ENCODE results near the gene E2F1. TPM values are rescaled to one million over a fixed set of nuclear protein-coding genes. Genes with fewer than 3 reads are reported as not detected.
A peak's percentile ranks its signal among the peaks of the same experiment; 100 is the strongest.

E2F1 gene
- total RNA-seq, 2 experiments from 2014 or later: 87.7 to 100 TPM

DNA sequence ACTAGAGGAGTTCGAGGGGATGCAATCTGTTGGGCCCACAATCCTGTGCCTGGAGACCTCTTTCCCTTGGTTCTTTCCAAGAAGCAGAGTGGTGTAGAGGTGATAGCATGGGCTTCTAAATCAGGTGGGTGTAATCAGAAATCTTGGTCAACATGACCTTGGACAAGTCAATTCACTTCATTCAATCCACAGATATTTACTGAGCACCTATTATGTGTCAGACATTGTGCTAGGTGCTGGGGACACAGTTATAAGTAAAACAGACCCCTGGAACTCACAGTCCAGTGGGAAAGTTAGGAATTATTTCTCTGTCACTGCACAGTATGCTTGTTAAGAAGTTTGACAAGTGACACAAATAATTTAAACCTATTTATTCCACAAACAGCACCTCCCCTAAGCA is 3.3 kb upstream of the E2F1 start:
- Mint-ChIP-seq H3K9me3 (ENCODE audit: low read depth) (no peaks in the 10 kb centered on the region), H3K27me3 (no peaks in the 10 kb centered on the region), H3K27ac (peak overlapping the region; percentile 90), H3K36me3 (peaks cover 5% of the 10 kb centered on the region), H3K4me3 (no peak overlapping the region), H3K4me1 (peaks cover 56% of the 10 kb centered on the region)
- CTCF ChIA-PET: interaction anchor here (0.9 to 3.5 kb wide), 6 partner anchors 16 to 42 kb away, joined by 3 to 20 read pairs (median 6); partner anchors contain the start of genes ACTL10, NECAB3, PXMP4 and ZNF341
- DNase-seq (no peak), ATAC-seq (no peak)

GRCh38 chr20:33688938-33689424 is 2.8 kb upstream of the E2F1 start:
- ATAC-seq (no peak), DNase-seq (no peak)
- H3K36me3 Mint-ChIP-seq: peaks cover 5% of the 10 kb centered on the region
- no peak overlapping the region for H3K4me3 Mint-ChIP-seq
- H3K4me1 Mint-ChIP-seq: peaks cover 61% of the 10 kb centered on the region
- CTCF ChIA-PET: interaction anchor here (0.9 to 3.5 kb wide), 4 partner anchors 15 to 43 kb away, joined by 3 to 20 read pairs (median 5); partner anchors contain the start of genes ACTL10, NECAB3, PXMP4 and ZNF341
- peak overlapping the region; percentile 90 for H3K27ac Mint-ChIP-seq
- no peaks in the 10 kb centered on the region for H3K27me3 Mint-ChIP-seq
- H3K9me3 Mint-ChIP-seq (ENCODE audit: low read depth): no peaks in the 10 kb centered on the region

GRCh38 chr20:33687993-33688937 is 2.1 kb upstream of the E2F1 start:
- Mint-ChIP-seq H3K27me3 (no peaks in the 10 kb centered on the region), H3K27ac (peak overlapping the region; percentile 90), H3K4me3 (no peak overlapping the region), H3K4me1 (peaks cover 67% of the 10 kb centered on the region), H3K9me3 (ENCODE audit: low read depth) (no peaks in the 10 kb centered on the region), H3K36me3 (peaks cover 5% of the 10 kb centered on the region)
- DNase-seq (no peak), ATAC-seq (no peak)
- CTCF ChIA-PET: interaction anchor here (0.9 to 3.5 kb wide), 4 partner anchors 14 to 44 kb away, joined by 3 to 20 read pairs (median 6); partner anchors contain the start of genes ACTL10, PXMP4 and ZNF341

GRCh38 chr20:33687370-33687915 is 1.3 kb upstream of the E2F1 start:
- H3K9me3 Mint-ChIP-seq (ENCODE audit: low read depth): no peaks in the 10 kb centered on the region
- CTCF ChIA-PET: interaction anchor here (0.9 to 3.5 kb wide), 4 partner anchors 14 to 36 kb away, joined by 4 to 20 read pairs (median 5); partner anchors contain the start of genes ACTL10 and PXMP4
- H3K27me3 Mint-ChIP-seq: no peaks in the 10 kb centered on the region
- no peak overlapping the region for H3K4me3 Mint-ChIP-seq
- peaks cover 73% of the 10 kb centered on the region for H3K4me1 Mint-ChIP-seq
- peak overlapping the region; percentile 95 for H3K27ac Mint-ChIP-seq
- DNase-seq (no peak), ATAC-seq (no peak)
- H3K36me3 Mint-ChIP-seq: peaks cover 10% of the 10 kb centered on the region

GRCh38 chr20:33686984-33687366 is 790 bp upstream of the E2F1 start:
- peaks cover 10% of the 10 kb centered on the region for H3K36me3 Mint-ChIP-seq
- no peaks in the 10 kb centered on the region for H3K9me3 Mint-ChIP-seq (ENCODE audit: low read depth)
- CTCF ChIA-PET: interaction anchor here (0.9 to 3.5 kb wide), 4 partner anchors 19 to 229 kb away, joined by 4 to 20 read pairs (median 5); partner anchors contain the start of genes ACTL10 and PXMP4
- peak overlapping the region; percentile 61 for H3K4me3 Mint-ChIP-seq
- DNase-seq (no peak), ATAC-seq (no peak)
- peaks cover 78% of the 10 kb centered on the region for H3K4me1 Mint-ChIP-seq
- H3K27ac Mint-ChIP-seq: peak overlapping the region; percentile 95
- H3K27me3 Mint-ChIP-seq: no peaks in the 10 kb centered on the region

DNA sequence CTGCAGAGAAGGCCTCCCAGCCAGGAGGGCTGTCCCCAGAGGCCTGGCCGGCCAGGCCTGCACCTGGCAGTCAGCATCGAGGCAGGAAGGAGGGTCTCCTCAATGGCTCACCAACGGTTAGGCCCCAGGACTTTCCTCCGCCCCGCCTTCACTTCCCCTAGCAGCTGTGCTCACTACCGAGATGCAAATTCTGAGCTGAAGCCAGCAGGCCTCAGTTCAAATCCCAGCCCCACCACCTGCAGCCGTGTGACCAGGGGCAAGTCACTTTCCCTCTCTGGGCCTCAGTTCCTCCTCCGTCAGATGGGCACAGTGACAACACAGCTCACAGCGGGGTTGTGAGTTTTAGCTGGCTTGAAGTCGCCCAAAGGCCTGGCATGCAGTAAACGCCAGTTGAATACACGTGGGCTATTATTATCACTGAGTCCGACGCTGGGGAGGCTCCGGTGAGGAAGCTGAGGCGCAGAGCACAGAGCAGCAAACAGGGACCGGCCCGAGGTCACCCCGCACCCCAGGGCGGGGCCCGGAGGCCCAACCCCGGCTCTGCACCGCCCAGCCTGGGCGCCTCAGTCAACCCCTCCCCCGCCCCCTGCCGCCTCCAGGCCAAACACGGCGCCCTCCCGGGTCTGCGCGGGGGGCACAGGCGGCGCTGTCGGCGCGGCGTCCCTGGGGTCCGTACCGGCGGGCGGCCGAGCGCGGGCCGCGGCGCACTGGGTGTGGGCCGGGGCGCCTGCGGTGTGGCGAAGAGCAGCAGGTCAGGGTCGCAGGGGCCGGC is 671 bp downstream of the E2F1 start:
- Mint-ChIP-seq H3K9me3 (ENCODE audit: low read depth) (no peaks in the 10 kb centered on the region), H3K36me3 (peaks cover 15% of the 10 kb centered on the region), H3K4me3 (peak overlapping the region; percentile 93), H3K4me1 (peaks cover 84% of the 10 kb centered on the region), H3K27me3 (no peaks in the 10 kb centered on the region), H3K27ac (peak overlapping the region; percentile 84)
- CTCF ChIA-PET: interaction anchor here (0.6 to 9.2 kb wide), 8 partner anchors 10 to 284 kb away, joined by 3 to 106 read pairs (median 4); partner anchors contain the start of genes ACTL10, CDK5RAP1, PXMP4 and ZNF341
- ATAC-seq (peak; percentile 56), DNase-seq (peak; percentile 83)

DNA sequence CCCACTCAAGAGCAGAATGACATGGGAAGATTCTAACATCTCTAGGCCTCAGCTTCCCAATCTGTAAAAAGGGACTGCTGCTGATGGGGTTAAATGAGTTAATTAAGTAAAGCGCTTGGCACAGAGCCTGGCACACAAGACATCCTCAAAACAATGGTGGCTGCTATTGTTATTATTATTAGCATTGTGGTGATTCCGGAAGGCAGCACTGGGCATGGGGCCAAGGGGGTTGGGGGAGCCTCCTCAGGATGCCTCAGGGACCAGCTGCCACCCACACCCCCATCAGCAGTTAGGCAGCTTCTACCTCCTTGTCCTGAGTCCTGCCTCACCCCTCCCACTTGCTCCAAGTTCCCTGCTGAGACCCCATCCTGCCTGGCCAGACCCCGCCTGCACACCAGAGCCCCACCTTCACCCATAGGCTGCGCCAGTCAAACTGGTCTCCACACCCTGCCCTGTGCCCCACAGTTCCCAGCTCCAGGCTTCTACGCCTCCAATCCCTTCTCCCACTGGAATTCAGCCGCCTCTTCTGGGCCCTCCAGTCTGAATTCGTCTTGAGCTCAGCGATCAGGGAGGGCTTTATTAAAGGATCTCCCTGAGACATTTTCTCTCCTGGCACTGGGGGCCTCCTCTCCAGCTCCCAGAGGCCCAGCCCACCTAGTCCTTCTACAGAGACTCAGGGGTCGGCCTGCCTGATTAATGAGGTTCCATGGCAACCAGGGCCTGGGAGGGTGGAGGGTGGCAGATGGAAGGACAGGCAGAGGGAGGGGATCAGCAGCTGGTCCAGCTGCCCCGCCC is 1.5 kb downstream of the E2F1 start:
- H3K4me3 Mint-ChIP-seq: peak overlapping the region; percentile 93
- DNase-seq (no peak), ATAC-seq (no peak)
- H3K36me3 Mint-ChIP-seq: peaks cover 18% of the 10 kb centered on the region
- H3K9me3 Mint-ChIP-seq (ENCODE audit: low read depth): no peaks in the 10 kb centered on the region
- H3K27me3 Mint-ChIP-seq: no peaks in the 10 kb centered on the region
- H3K27ac Mint-ChIP-seq: peak overlapping the region; percentile 84
- H3K4me1 Mint-ChIP-seq: peaks cover 86% of the 10 kb centered on the region
- CTCF ChIA-PET: interaction anchor here (0.8 to 9.2 kb wide), 7 partner anchors 9 to 283 kb away, joined by 3 to 106 read pairs (median 5); partner anchors contain the start of genes ACTL10, CDK5RAP1, PXMP4 and ZNF341

- H3K4me3 Mint-ChIP-seq: peak overlapping the region; percentile 22
- peak overlapping the region; percentile 79 for H3K27ac Mint-ChIP-seq
- CTCF ChIA-PET: interaction anchor here (1.6 to 9.2 kb wide), 3 partner anchors 13 to 50 kb away, joined by 7 to 106 read pairs (median 7); partner anchors contain the start of genes ACTL10 and ZNF341
- no peaks in the 10 kb centered on the region for H3K27me3 Mint-ChIP-seq
- DNase-seq: no peak
- peaks cover 40% of the 10 kb centered on the region for H3K36me3 Mint-ChIP-seq
- ATAC-seq: no peak
- H3K9me3 Mint-ChIP-seq (ENCODE audit: low read depth): no peaks in the 10 kb centered on the region
- H3K4me1 Mint-ChIP-seq: peaks cover 77% of the 10 kb centered on the region
Measured at GRCh38 chr20:33681728-33682353, 4.3 kb downstream of the E2F1 start.

- peaks cover 73% of the 10 kb centered on the region for H3K4me1 Mint-ChIP-seq
- peak overlapping the region; percentile 79 for H3K27ac Mint-ChIP-seq
- peak overlapping the region; percentile 22 for H3K4me3 Mint-ChIP-seq
- no peaks in the 10 kb centered on the region for H3K9me3 Mint-ChIP-seq (ENCODE audit: low read depth)
- H3K36me3 Mint-ChIP-seq: peaks cover 44% of the 10 kb centered on the region
- DNase-seq: no peak
- no peak for ATAC-seq
- CTCF ChIA-PET: interaction anchor here (0.9 to 9.2 kb wide), 4 partner anchors 13 to 51 kb away, joined by 4 to 106 read pairs (median 7); partner anchors contain the start of genes ACTL10, PXMP4 and ZNF341
- no peaks in the 10 kb centered on the region for H3K27me3 Mint-ChIP-seq
Measured at GRCh38 chr20:33681288-33681687, 4.9 kb downstream of the E2F1 start.

GRCh38 chr20:33680686-33681085 is 5.5 kb downstream of the E2F1 start:
- ATAC-seq (no peak), DNase-seq (no peak)
- peak overlapping the region; percentile 79 for H3K27ac Mint-ChIP-seq
- CTCF ChIA-PET: interaction anchor here (0.8 to 9.2 kb wide), 5 partner anchors 12 to 52 kb away, joined by 3 to 106 read pairs (median 4); partner anchors contain the start of genes ACTL10 and PXMP4
- no peaks in the 10 kb centered on the region for H3K9me3 Mint-ChIP-seq (ENCODE audit: low read depth)
- peaks cover 77% of the 10 kb centered on the region for H3K4me1 Mint-ChIP-seq
- H3K27me3 Mint-ChIP-seq: no peaks in the 10 kb centered on the region
- H3K36me3 Mint-ChIP-seq: peaks cover 45% of the 10 kb centered on the region
- no peak overlapping the region for H3K4me3 Mint-ChIP-seq

- Mint-ChIP-seq H3K27me3 (no peaks in the 10 kb centered on the region), H3K4me3 (no peak overlapping the region)
- peak; percentile 79 for ATAC-seq
Measured at GRCh38 chr20:33679758-33680485, 6.3 kb downstream of the E2F1 start.

More at GRCh38 chr20:33679758-33680485, 6.3 kb downstream of the E2F1 start:
- peak overlapping the region; percentile 79 for H3K27ac Mint-ChIP-seq
- peaks cover 42% of the 10 kb centered on the region for H3K36me3 Mint-ChIP-seq
- peak; percentile 89 for DNase-seq
- peaks cover 77% of the 10 kb centered on the region for H3K4me1 Mint-ChIP-seq
- no peaks in the 10 kb centered on the region for H3K9me3 Mint-ChIP-seq (ENCODE audit: low read depth)
- CTCF ChIA-PET: interaction anchor here (0.8 to 9.2 kb wide), 7 partner anchors 11 to 236 kb away, joined by 3 to 106 read pairs (median 4); partner anchors contain the start of genes ACTL10, PXMP4 and SNTA1

All from activated CD8-positive, alpha-beta memory T cell treated with anti-CD3 and anti-CD28 coated beads, Interleukin-2, amount 10 ng/mL, durations not matched to agents 7 days and 5 days (primary cell).